ENCODE results near the gene ACTR3.

Gene ACTR3

GRCh38 chr2:113992090-113992489 lies 102.2 kb downstream of the ACTR3 start:
- H3K9me2 ChIP-seq (replicated peaks; ENCODE audit: control insufficient read depth, low read length): no peaks in the 10 kb centered on the region
- H3K4me1 ChIP-seq (ENCODE audit: control insufficient read depth, low read length): no peaks in the 10 kb centered on the region
- H3K27me3 ChIP-seq (ENCODE audit: control insufficient read depth, low read length): no peaks in the 10 kb centered on the region
- H4K20me1 ChIP-seq (ENCODE audit: control insufficient read depth, insufficient read depth, low read depth, low read length): no peaks in the 10 kb centered on the region
- no peaks in the 10 kb centered on the region for H3K9me3 ChIP-seq (ENCODE audit: control insufficient read depth, insufficient read depth, low read length)
- H3F3A ChIP-seq (ENCODE audit: control insufficient read depth, insufficient read depth): no peaks in the 10 kb centered on the region
- H3K4me2 ChIP-seq (ENCODE audit: low read length): no peak overlapping the region
- no peaks in the 10 kb centered on the region for H3K79me2 ChIP-seq (ENCODE audit: control insufficient read depth, low read length)
- TF ChIP-seq EZH2phosphoT487 (IDR thresholded peaks at IDR 0.05; ENCODE audit: borderline replicate concordance, low read length): no peak
- no peak for TF ChIP-seq CTCF (IDR thresholded peaks at IDR 0.05; ENCODE audit: low read depth, low read length, poor library complexity, severe bottlenecking)
- no peak overlapping the region for H3K4me3 ChIP-seq (ENCODE audit: low read length)
- no peaks in the 10 kb centered on the region for H3K36me3 ChIP-seq (ENCODE audit: control insufficient read depth, low read length)
- H3K27ac ChIP-seq (ENCODE audit: low read depth, low read length): no peak overlapping the region

- Histone ChIP-seq H3K27me3 (ENCODE audit: control insufficient read depth, low read length) (no peaks in the 10 kb centered on the region), H3K9me3 (ENCODE audit: control insufficient read depth, insufficient read depth, low read length) (no peaks in the 10 kb centered on the region), H3K79me2 (ENCODE audit: control insufficient read depth, low read length) (no peaks in the 10 kb centered on the region), H3K4me2 (ENCODE audit: low read length) (no peak overlapping the region), H3K27ac (ENCODE audit: low read depth, low read length) (no peak overlapping the region), H3F3A (ENCODE audit: control insufficient read depth, insufficient read depth) (no peaks in the 10 kb centered on the region), H4K20me1 (ENCODE audit: control insufficient read depth, insufficient read depth, low read depth, low read length) (no peaks in the 10 kb centered on the region), H3K9me2 (replicated peaks; ENCODE audit: control insufficient read depth, low read length) (no peaks in the 10 kb centered on the region), H3K4me3 (ENCODE audit: low read length) (no peak overlapping the region), H3K36me3 (ENCODE audit: control insufficient read depth, low read length) (no peaks in the 10 kb centered on the region), H3K4me1 (ENCODE audit: control insufficient read depth, low read length) (no peaks in the 10 kb centered on the region)
- TF ChIP-seq EZH2phosphoT487 (IDR thresholded peaks at IDR 0.05; ENCODE audit: borderline replicate concordance, low read length) (no peak), CTCF (IDR thresholded peaks at IDR 0.05; ENCODE audit: low read depth, low read length, poor library complexity, severe bottlenecking) (no peak)
Measured at GRCh38 chr2:113996671-113997594, 107.0 kb downstream of the ACTR3 start.

GRCh38 chr2:114001152-114001551 lies 111.3 kb downstream of the ACTR3 start:
- Histone ChIP-seq H3K36me3 (ENCODE audit: control insufficient read depth, low read length) (no peaks in the 10 kb centered on the region), H3F3A (ENCODE audit: control insufficient read depth, insufficient read depth) (no peaks in the 10 kb centered on the region), H3K4me3 (ENCODE audit: low read length) (no peak overlapping the region), H3K9me2 (replicated peaks; ENCODE audit: control insufficient read depth, low read length) (no peaks in the 10 kb centered on the region), H3K4me1 (ENCODE audit: control insufficient read depth, low read length) (no peaks in the 10 kb centered on the region), H3K27ac (ENCODE audit: low read depth, low read length) (no peak overlapping the region), H3K9me3 (ENCODE audit: control insufficient read depth, insufficient read depth, low read length) (no peaks in the 10 kb centered on the region), H4K20me1 (ENCODE audit: control insufficient read depth, insufficient read depth, low read depth, low read length) (no peaks in the 10 kb centered on the region), H3K27me3 (ENCODE audit: control insufficient read depth, low read length) (peaks cover 4% of the 10 kb centered on the region), H3K4me2 (ENCODE audit: low read length) (no peak overlapping the region), H3K79me2 (ENCODE audit: control insufficient read depth, low read length) (no peaks in the 10 kb centered on the region)
- no peak for TF ChIP-seq EZH2phosphoT487 (IDR thresholded peaks at IDR 0.05; ENCODE audit: borderline replicate concordance, low read length)
- TF ChIP-seq CTCF (IDR thresholded peaks at IDR 0.05; ENCODE audit: low read depth, low read length, poor library complexity, severe bottlenecking): no peak
